Breast epithelium (tissue), 3 donors: ENCODE data around the gene TUBA4A.

Source experiments
- POLR2A ChIP-seq: fragments of 450-650 bp; IDR thresholded peaks from one replicate; pipeline ENCODE4 v1.6.1; 2016; ENCODE audit warnings: antibody characterized with exemption, mild to moderate bottlenecking, moderate library complexity
- POLR2AphosphoS5 ChIP-seq, 3 donors: sonication (generic); formaldehyde crosslinking; IDR thresholded peaks; one replicate each; pipeline ENCODE4 v1.6.1; 2017; ENCODE audit warnings: antibody characterized with exemption in 3 of 3
- TF ChIP-seq, protein P1 (sequence below), 3 donors: fragments of 450-650 bp; IDR thresholded peaks; one replicate each; pipeline ENCODE4 v1.5.1; 2016 to 2017; ENCODE audit warnings: antibody characterized with exemption in 3 of 3, mild to moderate bottlenecking in 3 of 3, moderate library complexity in 3 of 3

DNA sequence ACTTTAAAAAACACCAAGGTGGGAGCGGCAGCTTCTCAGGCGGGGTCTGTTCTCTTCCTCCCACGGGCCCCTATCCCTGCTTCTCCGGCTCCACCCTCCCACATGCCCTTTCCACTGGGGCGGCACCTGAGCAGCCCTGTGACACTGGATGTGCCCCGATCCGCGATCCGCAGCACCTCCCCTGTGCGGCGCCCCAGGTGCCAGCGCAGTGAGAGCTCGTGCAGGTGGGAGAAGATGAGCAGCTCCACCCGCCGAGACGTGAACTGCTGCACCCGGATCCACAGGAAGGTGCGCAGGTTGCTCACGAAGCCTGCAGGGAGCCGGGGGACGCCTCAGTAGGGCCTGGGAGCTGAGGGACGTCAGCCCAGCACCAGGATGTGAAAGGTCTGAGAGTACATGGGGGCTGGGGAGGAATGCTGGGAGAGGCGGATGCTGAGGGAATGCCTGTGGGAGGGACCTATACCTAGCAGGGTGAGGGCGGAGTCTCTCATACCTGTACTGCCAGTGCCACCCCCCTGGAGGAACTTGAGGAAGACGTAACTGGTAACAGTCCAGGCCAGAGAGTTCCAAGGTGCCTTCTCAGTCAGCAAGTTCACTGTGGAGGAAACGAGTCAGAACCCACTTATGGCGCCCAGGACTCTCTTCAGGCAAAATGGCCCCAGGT lies 37.7 kb downstream of the TUBA4A start:
- TF ChIP-seq, protein P1, sequence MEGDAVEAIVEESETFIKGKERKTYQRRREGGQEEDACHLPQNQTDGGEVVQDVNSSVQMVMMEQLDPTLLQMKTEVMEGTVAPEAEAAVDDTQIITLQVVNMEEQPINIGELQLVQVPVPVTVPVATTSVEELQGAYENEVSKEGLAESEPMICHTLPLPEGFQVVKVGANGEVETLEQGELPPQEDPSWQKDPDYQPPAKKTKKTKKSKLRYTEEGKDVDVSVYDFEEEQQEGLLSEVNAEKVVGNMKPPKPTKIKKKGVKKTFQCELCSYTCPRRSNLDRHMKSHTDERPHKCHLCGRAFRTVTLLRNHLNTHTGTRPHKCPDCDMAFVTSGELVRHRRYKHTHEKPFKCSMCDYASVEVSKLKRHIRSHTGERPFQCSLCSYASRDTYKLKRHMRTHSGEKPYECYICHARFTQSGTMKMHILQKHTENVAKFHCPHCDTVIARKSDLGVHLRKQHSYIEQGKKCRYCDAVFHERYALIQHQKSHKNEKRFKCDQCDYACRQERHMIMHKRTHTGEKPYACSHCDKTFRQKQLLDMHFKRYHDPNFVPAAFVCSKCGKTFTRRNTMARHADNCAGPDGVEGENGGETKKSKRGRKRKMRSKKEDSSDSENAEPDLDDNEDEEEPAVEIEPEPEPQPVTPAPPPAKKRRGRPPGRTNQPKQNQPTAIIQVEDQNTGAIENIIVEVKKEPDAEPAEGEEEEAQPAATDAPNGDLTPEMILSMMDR (IDR thresholded peaks at IDR 0.05) = no peak
- TF ChIP-seq POLR2AphosphoS5 (IDR thresholded peaks at IDR 0.05) = no peak
- no peak for TF ChIP-seq POLR2A
